ENCODE measurements around the gene CAMKMT. TPM values are rescaled to one million over a fixed set of nuclear protein-coding genes. Genes with fewer than 3 reads are reported as not detected.

CAMKMT gene
- total RNA-seq, 1 donor: 15.0 TPM

DNA sequence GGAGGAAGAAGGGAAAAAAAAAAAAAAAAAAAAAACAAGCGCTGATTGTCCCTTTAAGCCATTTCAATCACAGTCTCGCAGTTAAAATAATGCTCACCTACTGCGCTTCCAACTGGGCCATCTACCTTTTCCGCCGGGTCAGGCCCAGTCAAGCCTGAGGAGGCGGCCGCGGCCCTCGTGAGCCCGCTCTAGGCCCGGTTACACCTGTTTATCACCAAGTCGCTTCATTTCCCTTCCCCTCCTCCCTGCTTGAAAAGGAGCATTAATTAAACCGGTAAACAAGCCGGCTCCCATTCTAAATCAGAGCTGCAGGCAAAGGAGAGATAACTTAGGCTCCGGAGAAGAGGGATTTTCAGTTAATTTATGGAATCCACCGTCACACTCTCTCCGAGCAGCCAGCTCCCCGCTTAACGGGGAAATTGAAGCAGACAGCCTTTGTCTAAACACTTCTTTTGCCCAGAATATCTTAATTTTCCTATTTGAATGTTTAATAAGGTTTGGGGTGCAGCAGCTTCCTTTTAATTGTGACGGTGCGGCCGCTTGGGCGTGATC is 439.6 kb downstream of the CAMKMT start:
- no peak for DNase-seq (ENCODE audit: low read depth)
- H3K4me3 ChIP-seq (ENCODE audit: low read depth, low read length): no peak overlapping the region
- TF ChIP-seq, protein P1, sequence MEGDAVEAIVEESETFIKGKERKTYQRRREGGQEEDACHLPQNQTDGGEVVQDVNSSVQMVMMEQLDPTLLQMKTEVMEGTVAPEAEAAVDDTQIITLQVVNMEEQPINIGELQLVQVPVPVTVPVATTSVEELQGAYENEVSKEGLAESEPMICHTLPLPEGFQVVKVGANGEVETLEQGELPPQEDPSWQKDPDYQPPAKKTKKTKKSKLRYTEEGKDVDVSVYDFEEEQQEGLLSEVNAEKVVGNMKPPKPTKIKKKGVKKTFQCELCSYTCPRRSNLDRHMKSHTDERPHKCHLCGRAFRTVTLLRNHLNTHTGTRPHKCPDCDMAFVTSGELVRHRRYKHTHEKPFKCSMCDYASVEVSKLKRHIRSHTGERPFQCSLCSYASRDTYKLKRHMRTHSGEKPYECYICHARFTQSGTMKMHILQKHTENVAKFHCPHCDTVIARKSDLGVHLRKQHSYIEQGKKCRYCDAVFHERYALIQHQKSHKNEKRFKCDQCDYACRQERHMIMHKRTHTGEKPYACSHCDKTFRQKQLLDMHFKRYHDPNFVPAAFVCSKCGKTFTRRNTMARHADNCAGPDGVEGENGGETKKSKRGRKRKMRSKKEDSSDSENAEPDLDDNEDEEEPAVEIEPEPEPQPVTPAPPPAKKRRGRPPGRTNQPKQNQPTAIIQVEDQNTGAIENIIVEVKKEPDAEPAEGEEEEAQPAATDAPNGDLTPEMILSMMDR (IDR thresholded peaks at IDR 0.05; ENCODE audit: insufficient read depth, low read length): no peak

DNA sequence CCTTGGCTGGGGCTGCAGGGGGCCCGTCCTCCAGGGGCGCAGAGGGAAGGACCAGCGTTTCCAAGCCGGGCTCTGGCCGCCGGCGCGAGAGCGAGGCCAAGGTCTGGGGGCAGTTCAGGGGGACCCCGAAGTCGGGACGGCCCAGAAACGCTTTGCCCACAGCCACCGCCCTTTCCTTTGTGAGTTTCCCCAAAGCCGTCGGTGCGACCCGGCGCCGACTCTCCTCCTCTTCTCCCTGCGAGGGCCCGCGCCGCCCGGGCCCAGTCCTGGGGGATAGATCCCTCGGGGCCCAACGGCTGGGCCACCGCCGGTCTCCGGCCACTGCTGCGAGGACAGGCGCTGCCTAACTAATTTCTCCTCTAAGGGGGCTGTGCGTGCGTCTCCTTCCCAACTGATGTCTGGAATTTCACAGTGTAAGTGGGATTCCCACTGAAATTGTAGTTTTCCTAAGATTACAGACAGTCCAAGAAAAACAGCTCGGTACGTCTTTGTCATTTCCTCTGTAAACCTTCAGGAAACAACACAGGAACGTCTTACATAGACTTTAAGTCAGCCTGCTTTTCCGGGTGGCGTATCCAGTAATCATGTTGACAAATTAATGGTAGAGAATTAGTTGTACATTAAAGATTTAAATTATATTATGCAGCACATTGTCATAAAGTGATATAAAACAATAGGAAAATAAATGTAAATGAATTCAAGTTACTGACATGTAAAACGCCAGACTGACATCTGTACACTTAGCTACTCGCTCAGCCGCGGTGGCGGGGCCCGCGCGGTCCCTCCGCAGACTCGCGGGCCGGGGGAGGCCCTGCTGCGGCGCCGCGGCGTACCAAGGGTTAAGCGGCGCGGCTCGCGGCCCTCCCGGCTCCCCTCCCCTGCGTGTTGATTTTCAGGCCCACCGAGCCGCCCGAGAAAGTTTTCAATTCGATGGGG is 440.4 kb downstream of the CAMKMT start:
- DNase-seq (ENCODE audit: low read depth): peak; percentile 12
- TF ChIP-seq, protein P1 (IDR thresholded peaks at IDR 0.05; ENCODE audit: insufficient read depth, low read length): no peak
- no peak overlapping the region for H3K4me3 ChIP-seq (ENCODE audit: low read depth, low read length)

DNA sequence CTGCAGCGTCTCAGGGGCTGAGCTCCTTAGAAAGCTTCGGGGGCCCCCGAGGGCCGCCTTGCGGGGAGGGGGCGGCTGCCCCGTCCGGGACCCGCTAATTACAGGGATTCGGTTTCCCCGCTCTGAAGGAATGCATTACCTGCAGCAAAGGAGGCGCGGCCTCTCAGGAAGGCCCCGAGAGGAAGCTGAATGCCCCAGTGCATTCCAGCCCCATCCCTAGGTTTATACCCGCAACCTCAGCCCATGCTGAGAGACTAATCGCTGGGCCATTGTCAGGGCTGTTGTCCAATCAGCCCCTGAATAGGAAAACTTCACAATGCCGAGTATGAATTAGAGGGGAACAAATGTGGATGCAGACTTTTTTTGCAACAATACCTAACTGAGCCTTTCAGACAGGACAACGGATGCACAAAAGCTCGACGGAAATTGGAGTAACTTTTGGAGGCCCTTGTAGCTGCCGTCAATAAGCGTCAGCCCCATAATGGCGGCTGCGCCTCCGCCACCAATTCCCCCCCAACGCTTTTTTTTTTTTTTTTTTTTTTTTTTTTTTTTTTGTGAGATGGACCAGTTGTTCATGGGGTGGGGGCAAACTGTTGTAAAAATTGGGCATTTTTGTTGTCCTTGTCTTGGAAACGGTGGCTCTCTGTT is 441.2 kb downstream of the CAMKMT start:
- no peak for DNase-seq (ENCODE audit: low read depth)
- TF ChIP-seq, protein P1 (IDR thresholded peaks at IDR 0.05; ENCODE audit: insufficient read depth, low read length): no peak
- no peak overlapping the region for H3K4me3 ChIP-seq (ENCODE audit: low read depth, low read length)

DNA sequence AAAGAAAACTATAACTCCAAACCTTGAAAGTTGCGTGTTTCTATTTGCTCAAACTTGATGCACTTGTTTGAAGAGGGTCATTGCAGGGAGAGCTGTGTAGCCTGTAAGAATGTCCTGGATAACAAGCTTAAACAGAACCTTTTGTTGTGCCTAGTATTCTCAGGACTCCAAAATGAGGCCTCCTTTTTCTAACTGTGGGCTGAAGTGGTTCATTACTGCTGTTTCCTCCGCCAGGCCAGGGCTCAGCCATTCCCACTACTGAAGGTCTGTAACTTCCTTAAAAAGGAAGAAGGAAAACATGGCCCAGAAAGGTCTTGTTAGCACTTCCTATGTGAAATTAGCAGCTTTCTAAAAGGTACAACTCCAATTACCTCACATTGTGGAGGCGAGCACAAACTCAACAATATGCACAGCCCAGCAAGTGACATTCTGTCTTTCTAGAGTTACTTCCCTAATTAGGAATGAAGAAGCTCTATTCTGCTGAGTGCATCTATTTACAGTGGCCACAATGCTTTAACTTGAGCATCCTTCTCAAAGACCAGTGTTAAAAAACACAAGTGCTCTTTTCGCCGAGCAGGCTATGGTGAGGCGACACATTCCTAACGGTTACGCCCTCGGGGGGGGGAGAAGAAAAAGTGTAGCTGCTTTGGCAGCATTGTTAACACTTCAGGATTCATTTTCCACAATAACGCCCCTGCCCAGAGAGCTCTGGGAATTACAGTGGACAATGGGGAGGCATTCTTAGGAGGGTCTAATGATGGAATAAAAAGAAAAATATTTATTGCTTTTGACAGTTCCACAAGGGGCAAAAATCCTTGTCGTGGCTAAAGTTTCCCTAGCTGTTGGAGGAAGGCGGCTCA is 442.9 kb downstream of the CAMKMT start:
- H3K4me3 ChIP-seq (ENCODE audit: low read depth, low read length): no peak overlapping the region
- no peak for DNase-seq (ENCODE audit: low read depth)
- TF ChIP-seq, protein P1 (IDR thresholded peaks at IDR 0.05; ENCODE audit: insufficient read depth, low read length): no peak

DNA sequence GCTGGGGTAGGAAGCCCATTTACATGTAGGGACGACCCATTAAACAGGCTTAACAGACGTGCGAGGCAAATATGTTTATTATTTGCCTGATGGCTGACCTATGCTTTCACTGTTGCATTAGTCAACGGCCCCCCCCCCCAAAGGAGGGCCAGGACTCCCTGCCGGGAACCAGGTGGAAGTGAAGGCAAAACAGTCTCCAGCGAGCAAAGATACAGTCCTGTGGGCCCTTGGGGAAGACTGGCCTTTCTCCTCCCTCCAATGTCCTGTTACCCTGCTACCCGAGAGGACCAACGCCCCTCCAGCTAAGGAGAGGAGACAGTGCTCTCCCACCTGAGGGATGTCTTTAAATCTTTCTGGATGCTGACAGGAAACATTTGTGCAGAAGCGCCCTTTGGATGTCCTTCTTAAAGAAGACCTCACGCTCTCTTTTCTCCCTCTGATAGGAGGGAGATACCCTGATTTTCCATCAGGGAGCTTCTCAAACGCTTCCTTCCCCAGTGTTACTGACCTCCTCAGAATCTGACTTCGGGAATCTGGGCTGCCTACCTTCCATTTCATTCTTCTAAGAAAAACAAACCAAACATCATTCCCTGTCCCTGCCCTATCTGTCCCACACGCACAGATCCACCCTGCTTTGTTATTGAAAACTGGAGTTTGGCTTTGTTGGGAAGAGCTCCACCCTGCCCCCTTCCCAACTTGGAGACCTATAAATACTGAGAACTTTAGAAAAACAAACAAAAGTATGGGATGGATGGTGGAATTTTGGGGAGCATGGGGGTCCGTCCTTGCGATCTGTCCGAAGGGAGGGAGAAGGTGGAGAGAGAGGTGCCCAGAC is 443.9 kb downstream of the CAMKMT start:
- no peak overlapping the region for H3K4me3 ChIP-seq (ENCODE audit: low read depth, low read length)

More for the DNA sequence above, 443.9 kb downstream of the CAMKMT start:
- DNase-seq (ENCODE audit: low read depth): no peak
- TF ChIP-seq, protein P1 (IDR thresholded peaks at IDR 0.05; ENCODE audit: insufficient read depth, low read length): no peak

Measured in fibroblast of the aortic adventitia (primary cell).